ENCODE results near the gene MECR.
A peak's percentile ranks its signal among the peaks of the same experiment; 100 is the strongest.

MECR gene

GRCh38 chr1:29193879-29194455, 36.8 kb downstream of the MECR start:
- H3K36me3 Mint-ChIP-seq = peaks cover 40 to 49% of the 10 kb centered on the region in 2 donors
- no peaks in the 10 kb centered on the region for H3K27me3 Mint-ChIP-seq
- no peak overlapping the region for H3K4me3 Mint-ChIP-seq
- ATAC-seq (replicated peaks) = no peak
- no peak overlapping the region for H3K27ac Mint-ChIP-seq
- DNase-seq = no peak
- no peaks in the 10 kb centered on the region for H3K4me1 Mint-ChIP-seq
- peaks cover 0 to 2% of the 10 kb centered on the region in 2 donors for H3K9me3 Mint-ChIP-seq

- Mint-ChIP-seq H3K27ac (no peak overlapping the region), H3K9me3 (peaks cover 0 to 2% of the 10 kb centered on the region in 2 donors), H3K4me3 (no peak overlapping the region), H3K36me3 (peaks cover 30 to 44% of the 10 kb centered on the region in 2 donors), H3K4me1 (no peaks in the 10 kb centered on the region), H3K27me3 (no peaks in the 10 kb centered on the region)
- DNase-seq = no peak
- ATAC-seq (replicated peaks) = no peak
Observed at GRCh38 chr1:29190718-29191117, 40.0 kb downstream of the MECR start.

DNA sequence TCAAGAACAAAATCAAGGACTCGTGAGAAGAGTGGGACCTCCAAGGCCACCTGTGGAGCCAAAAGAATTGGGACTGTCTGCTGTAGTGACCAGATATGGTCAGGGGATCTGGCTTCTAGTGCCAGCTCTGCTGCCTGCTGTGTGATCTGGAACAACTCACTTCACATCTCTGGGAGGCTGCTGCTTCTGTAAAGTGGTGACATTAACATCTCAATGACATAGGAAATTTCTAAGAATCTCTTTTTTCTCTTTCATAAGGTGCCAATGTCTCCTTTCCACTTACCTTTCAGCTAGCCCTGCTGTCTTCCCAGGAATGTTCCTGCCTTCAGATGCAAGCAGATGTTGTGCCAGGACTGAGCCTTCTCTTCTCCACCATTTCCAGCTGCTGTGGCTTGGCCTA, 44.0 kb downstream of the MECR start:
- no peak for DNase-seq
- no peak for ATAC-seq (replicated peaks)
- Mint-ChIP-seq H3K4me1 (no peaks in the 10 kb centered on the region), H3K36me3 (peaks cover 6 to 11% of the 10 kb centered on the region in 2 donors), H3K4me3 (no peak overlapping the region), H3K27me3 (no peaks in the 10 kb centered on the region), H3K27ac (no peak overlapping the region), H3K9me3 (peaks cover 0 to 2% of the 10 kb centered on the region in 2 donors)

DNA sequence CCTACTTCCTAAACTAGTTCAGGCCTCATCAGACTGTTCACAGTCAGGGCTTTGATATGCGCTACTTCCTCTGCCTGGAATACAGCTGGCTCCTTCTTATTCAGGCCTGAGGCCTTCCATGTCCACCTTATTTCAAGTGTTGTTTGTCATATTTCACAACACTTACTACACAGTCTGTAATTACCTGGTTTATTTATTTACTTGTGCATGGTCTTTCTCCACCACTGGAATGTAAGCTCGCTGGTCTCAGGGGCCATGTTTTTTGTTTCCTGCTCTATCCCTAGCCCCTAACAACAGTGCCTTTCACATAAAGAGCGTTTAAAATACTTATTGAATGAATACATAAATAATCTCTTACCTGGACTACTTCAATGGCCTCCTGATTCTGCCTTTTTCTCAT, 44.5 kb downstream of the MECR start:
- no peak for ATAC-seq (replicated peaks)
- no peak overlapping the region for H3K4me3 Mint-ChIP-seq
- no peak for DNase-seq
- H3K27ac Mint-ChIP-seq = no peak overlapping the region
- no peaks in the 10 kb centered on the region for H3K27me3 Mint-ChIP-seq
- peaks cover 0 to 2% of the 10 kb centered on the region in 2 donors for H3K9me3 Mint-ChIP-seq
- H3K4me1 Mint-ChIP-seq = no peaks in the 10 kb centered on the region
- peaks cover 7 to 11% of the 10 kb centered on the region in 2 donors for H3K36me3 Mint-ChIP-seq

DNA sequence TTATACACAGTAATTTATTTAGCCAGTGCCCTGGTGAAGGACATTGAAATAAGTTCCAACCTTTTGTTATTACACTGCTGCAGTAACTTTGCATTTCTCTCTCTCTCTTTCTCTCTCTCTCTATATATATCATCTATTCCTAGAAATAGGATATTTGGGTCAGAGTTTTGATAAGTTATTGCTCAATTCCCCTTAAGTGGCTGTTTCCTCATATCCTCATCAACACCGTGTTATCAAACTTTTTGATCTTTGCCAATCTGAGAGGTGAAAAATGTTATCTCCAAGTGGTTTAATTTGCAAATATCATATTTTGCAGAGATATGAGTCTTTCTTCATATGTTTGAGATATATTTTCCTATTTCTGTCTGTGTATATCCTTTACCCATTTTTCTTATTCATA, 47.4 kb downstream of the MECR start:
- Mint-ChIP-seq H3K36me3 (peaks cover 14 to 20% of the 10 kb centered on the region in 2 donors), H3K4me3 (peak overlapping the region in 1 of 2 donors; percentile 15), H3K4me1 (peaks cover 14 to 19% of the 10 kb centered on the region in 2 donors), H3K27ac (peak overlapping the region; percentile 6), H3K9me3 (no peaks in the 10 kb centered on the region), H3K27me3 (no peaks in the 10 kb centered on the region)
- DNase-seq = no peak
- ATAC-seq (replicated peaks) = no peak

GRCh38 chr1:29181413-29182225, 49.1 kb downstream of the MECR start, which contains the start of gene SRSF4:
SRSF4 (minus strand) TSS chr1:29181900; CDS start chr1:29181752, 148 bp downstream.
- DNase-seq (peak; percentile 99), ATAC-seq (replicated peaks) (peak; percentile 91 to 92)
- Mint-ChIP-seq H3K9me3 (no peaks in the 10 kb centered on the region), H3K27ac (peak within 1 kb of the TSS; percentile 99), H3K4me3 (peak within 1 kb of the TSS; percentile 91 to 95), H3K36me3 (peaks cover 20 to 30% of the 10 kb centered on the region in 2 donors), H3K4me1 (peaks cover 18 to 35% of the 10 kb centered on the region in 2 donors), H3K27me3 (no peaks in the 10 kb centered on the region)

- DNase-seq (no peak), ATAC-seq (replicated peaks) (no peak)
- Mint-ChIP-seq H3K27ac (peak overlapping the region; percentile 99), H3K4me3 (peak overlapping the region; percentile 91 to 95), H3K27me3 (no peaks in the 10 kb centered on the region), H3K36me3 (peaks cover 21 to 28% of the 10 kb centered on the region in 2 donors), H3K9me3 (no peaks in the 10 kb centered on the region), H3K4me1 (peaks cover 22 to 43% of the 10 kb centered on the region in 2 donors)
Observed at GRCh38 chr1:29180497-29181412, 50.0 kb downstream of the MECR start.

DNA sequence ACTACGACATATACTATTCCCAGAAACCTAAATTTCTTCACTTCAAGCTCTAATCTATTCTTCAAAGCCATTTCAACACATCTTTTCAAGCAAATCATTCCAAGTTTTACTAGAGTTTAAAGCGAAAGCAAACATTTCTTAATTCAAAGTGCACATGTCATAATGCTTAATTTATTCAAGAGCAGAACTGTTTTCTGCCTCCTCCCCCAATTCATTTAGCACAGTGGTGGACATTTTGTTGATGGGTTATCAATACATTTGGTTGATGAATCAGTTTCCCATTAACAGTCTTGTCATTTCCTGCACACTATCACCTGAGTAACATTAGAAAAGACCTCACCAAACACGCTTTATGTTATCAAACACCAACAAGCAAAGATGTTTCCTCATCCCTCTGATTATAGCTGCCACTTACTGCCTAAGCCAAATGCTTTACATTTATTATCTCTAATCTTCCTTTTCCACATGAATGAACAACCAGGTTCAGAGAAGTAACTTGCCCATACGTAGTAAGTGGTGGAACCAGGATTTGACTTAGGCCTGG, 51.0 kb downstream of the MECR start:
- Mint-ChIP-seq H3K36me3 (peaks cover 22 to 28% of the 10 kb centered on the region in 2 donors), H3K4me1 (peaks cover 22 to 43% of the 10 kb centered on the region in 2 donors), H3K27ac (peak overlapping the region; percentile 37), H3K27me3 (no peaks in the 10 kb centered on the region), H3K9me3 (no peaks in the 10 kb centered on the region), H3K4me3 (peak overlapping the region; percentile 91 to 95)
- DNase-seq (no peak), ATAC-seq (replicated peaks) (no peak)

DNA sequence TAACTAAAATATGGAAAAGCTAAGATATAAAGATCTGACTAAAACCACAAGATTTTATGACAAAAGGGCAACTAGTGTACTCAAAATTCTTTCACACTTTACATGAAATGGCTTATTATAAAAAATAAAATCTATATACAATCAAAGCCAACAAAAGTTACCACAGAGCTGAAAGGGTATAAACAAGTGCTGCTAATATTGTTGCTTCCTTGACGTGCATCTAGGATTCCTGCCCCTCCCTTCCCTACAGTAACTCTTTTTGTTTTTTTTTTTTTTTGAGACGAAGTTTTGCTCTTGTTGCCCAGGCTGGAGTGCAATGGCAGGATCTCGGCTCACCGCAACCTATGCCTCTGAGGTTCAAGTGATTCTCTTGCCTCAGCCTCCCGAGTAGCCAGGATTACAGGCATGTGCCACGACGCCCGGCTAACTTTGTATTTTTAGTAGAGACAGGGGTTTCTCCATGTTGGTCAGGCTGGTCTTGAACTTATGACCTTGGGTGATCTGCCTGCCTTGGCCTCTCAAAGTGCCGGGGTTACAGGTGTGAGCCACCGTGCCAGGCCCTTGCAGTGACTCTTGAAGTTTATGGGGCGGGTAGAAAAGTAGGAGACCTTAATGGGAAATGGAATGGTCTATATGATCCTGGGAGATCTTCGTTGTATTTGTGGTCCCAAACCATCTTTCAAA, 53.6 kb downstream of the MECR start:
- Mint-ChIP-seq H3K27me3 (no peaks in the 10 kb centered on the region), H3K9me3 (no peaks in the 10 kb centered on the region), H3K4me3 (no peak overlapping the region), H3K4me1 (peaks cover 29 to 53% of the 10 kb centered on the region in 2 donors), H3K36me3 (peaks cover 27 to 37% of the 10 kb centered on the region in 2 donors), H3K27ac (no peak overlapping the region)
- DNase-seq (no peak), ATAC-seq (replicated peaks) (no peak)

DNA sequence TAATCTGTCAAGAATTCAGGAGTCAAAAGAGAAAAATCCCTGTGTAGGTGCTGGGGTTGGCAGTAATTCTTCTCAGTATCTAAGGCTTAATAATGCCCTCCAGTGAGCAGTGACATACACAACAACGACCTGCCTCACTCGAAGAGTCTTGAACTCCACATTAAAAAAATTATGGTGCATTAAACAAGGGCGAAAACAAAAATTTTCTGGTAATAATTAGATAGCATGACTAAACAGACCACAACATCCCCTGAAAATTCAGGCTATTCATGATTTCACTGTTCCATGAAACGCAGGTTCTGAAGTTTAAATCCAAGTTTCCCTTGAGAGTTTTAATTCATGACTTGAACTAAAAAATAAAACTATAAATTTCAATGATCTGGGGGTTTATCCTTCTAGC, 54.2 kb downstream of the MECR start:
- H3K36me3 Mint-ChIP-seq = peaks cover 27 to 37% of the 10 kb centered on the region in 2 donors

GRCh38 chr1:29172415-29172939, 58.3 kb downstream of the MECR start:
- H3K4me3 Mint-ChIP-seq = peak overlapping the region in 1 of 2 donors; percentile 50
- H3K27me3 Mint-ChIP-seq = no peaks in the 10 kb centered on the region
- DNase-seq = no peak
- H3K36me3 Mint-ChIP-seq = peaks cover 20 to 38% of the 10 kb centered on the region in 2 donors
- no peak for ATAC-seq (replicated peaks)
- peaks cover 33 to 65% of the 10 kb centered on the region in 2 donors for H3K4me1 Mint-ChIP-seq
- H3K9me3 Mint-ChIP-seq = no peaks in the 10 kb centered on the region
- H3K27ac Mint-ChIP-seq = no peak overlapping the region

More for the DNA sequence above, 54.2 kb downstream of the MECR start:
- H3K27ac Mint-ChIP-seq = no peak overlapping the region
- H3K4me3 Mint-ChIP-seq = no peak overlapping the region
- H3K4me1 Mint-ChIP-seq = peaks cover 31 to 57% of the 10 kb centered on the region in 2 donors
- DNase-seq (no peak), ATAC-seq (replicated peaks) (no peak)
- no peaks in the 10 kb centered on the region for H3K9me3 Mint-ChIP-seq
- no peaks in the 10 kb centered on the region for H3K27me3 Mint-ChIP-seq

- peaks cover 28 to 61% of the 10 kb centered on the region in 2 donors for H3K4me1 Mint-ChIP-seq
- no peaks in the 10 kb centered on the region for H3K9me3 Mint-ChIP-seq
- peaks cover 17 to 42% of the 10 kb centered on the region in 2 donors for H3K36me3 Mint-ChIP-seq
- no peaks in the 10 kb centered on the region for H3K27me3 Mint-ChIP-seq
- peak overlapping the region; percentile 93 for H3K27ac Mint-ChIP-seq
- H3K4me3 Mint-ChIP-seq = peak overlapping the region in 1 of 2 donors; percentile 79
- DNase-seq = no peak
- ATAC-seq (replicated peaks) = no peak
Observed at GRCh38 chr1:29171521-29171920, 59.2 kb downstream of the MECR start.

DNA sequence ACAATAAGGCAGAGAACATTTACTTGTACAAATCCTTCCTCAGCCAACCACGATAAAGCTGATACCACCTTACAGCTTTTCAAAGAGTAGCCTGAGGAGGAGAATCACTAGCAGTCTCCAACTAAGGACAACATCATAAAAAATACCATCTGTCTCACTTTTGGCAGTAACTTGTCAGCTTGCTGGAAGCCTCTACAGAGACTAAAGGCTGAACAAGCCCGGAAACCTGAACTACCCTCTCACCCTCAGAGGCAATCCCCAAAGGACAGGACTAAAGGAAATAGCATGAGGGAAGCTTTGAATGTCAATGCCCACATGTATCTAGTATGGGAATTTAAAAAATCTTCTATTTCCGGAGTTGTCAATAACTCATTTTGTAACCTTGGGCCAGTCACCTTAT, 59.6 kb downstream of the MECR start:
- H3K27me3 Mint-ChIP-seq = no peaks in the 10 kb centered on the region
- peak; percentile 50 to 96 for ATAC-seq (replicated peaks)
- peak overlapping the region; percentile 62 to 79 for H3K4me3 Mint-ChIP-seq
- no peak for DNase-seq
- no peaks in the 10 kb centered on the region for H3K9me3 Mint-ChIP-seq
- H3K4me1 Mint-ChIP-seq = peaks cover 27 to 59% of the 10 kb centered on the region in 2 donors
- H3K36me3 Mint-ChIP-seq = peaks cover 17 to 40% of the 10 kb centered on the region in 2 donors
- H3K27ac Mint-ChIP-seq = peak overlapping the region; percentile 93

Measured in stimulated activated naive B cell treated with anti-CD40 and anti-IgM and Interleukin-4, amounts not matched to agents 10 μg/mL and 1 μg/mL and 100 μg/mL, for 72 hours (primary cell).